ENCODE measurements around the gene COQ7.

Gene COQ7

DNA sequence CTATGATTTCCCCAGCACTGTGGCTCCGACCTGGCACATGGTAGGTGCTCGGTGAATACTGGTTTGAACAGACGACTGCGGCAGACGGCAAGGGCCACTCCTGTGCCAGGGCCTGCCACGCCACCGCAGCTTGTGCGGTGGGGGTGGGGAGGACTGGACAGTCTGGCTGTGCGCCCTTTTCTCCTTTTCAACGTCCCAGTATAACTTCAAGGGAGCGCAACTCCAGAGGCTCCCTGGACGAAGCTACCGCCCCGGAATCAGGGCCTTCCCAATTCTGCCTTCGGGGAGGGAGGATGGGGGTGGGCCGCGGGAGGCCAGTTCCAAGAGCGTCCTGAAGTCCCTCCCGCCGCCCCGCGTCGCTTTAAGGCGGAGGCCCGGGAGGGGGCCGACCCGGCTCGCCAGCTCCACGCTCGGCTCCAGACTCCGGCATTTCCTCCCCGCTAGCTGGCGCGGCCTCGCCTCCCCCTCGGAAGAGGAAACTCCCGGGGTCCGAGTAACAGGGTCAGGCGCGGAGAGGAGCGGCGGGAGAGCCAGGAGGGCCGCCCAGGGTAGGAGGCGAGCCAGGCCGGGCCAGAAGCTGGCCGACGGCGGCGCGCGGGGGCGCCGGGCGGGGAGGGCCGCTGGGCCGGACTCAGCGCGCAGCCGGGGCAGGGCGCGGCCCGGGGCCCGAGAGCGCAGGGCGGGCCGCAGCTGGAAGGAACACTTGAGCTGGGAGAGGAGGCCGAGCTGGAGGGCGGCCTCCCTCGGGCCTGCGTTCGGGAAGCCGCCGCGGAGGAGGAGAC, 46.4 kb downstream of the COQ7 start, which contains the start of gene ITPRIPL2:
ITPRIPL2 (plus strand) TSS at position 388 of the 782 bp plus-strand sequence. CDS start 498 bp downstream, outside the sequence.
- DNase-seq = peak; percentile 15

DNA sequence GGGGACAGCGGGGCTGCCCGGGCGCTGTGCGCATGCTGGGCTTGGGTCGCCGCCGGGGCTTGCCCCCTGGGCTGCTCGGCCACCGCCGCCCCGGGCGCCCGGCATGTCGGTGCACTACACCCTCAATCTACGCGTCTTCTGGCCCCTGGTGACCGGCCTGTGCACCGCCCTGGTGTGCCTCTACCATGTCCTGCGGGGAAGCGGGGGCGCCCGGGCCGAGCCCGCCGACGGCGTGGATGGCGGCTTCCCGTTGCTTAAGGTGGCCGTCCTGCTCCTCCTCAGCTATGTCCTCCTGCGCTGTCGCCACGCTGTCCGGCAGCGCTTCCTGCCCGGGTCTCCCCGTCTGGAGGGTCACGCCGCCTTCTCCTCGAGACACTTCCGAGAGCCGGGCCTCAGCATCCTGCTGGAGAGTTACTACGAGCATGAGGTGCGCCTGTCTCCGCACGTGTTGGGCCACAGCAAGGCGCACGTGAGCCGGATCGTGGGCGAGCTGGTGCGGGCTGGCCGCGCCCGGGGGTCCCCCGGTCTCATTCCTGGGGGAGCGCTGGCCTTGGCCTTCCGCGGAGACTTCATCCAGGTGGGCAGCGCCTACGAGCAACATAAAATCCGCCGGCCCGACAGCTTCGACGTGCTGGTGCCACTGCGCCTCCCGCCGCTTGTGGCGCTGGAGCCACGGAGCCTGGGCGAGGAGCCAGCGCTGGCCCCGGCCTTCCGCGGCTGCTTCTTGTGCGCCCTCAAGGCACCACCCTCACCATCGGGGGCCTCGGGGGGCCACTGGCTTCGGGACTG, 47.1 kb downstream of the COQ7 start:
- DNase-seq = no peak

DNA sequence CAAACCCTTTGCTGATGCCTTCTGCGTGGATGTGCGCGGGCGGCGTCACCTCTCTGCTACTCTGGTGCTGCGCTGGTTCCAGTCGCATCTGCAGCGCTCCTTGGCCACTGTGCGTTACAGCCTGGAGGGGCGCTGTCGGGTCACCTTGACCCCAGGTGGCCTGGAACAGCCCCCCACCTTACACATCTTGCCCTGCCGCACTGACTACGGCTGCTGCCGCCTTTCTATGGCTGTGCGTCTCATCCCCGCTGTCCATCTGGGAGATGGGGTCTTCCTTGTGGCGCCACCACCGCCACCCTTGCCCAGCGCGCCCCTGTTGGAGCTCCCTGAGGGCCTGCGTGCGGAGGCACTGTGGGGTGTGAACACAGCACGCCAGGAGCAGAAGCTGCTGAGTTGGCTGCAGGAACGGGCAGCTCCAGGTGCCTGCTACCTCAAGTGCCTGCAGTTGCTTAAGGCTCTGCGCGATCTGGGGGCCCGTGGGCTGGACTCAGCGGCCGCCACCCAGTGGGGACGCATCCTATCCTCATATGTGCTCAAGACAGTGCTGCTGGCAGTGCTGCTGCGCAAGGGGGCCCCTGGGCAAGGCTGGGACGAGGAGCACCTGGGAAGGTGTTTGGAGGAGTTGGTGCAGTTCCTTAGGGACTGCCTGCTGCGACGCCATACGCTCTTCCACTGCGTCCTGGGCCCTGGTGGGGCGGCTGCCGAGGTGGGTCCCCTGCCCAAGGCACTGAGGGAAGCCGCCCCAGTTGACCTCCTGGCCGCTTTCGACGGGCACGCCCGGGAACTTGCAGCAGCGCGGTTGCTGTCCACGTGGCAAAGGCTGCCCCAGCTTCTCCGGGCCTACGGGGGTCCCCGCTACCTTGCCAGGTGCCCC, 48.0 kb downstream of the COQ7 start:
- DNase-seq = no peak

DNA sequence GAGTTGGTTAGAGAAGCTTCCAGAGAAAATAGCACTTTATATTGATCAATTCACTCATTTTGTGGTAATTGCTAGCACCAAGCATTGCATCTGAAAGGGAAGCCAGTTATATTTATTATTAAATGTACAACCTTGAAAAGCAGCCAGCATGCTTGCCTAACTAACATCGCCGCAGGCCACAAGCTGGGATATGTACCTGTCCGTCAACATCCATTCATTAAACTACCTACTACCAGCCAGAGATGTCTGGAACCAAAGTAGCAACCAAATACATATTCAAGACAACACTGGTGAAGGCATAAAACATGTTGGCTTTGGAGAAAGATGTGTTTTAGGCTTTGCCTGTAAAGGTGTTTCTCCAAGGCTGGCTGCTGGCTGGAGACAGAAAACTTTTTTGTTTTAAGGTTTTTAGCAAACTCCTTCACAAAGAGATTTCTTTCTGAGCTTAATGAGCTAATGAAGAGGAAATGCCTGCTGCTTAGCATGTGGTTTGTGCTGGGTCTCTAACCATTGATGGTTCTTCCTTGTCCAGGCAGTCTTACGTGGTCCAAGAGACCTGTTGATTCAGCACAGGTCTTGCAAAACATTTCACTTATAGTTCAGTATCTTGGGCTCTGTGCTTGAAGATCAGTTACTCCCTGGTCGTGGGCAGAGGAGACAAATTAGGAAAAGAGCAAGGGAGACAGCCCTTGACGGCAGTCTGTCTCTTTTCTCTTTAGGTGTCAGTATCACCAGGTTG, 49.5 kb downstream of the COQ7 start:
- no peak for DNase-seq

DNA sequence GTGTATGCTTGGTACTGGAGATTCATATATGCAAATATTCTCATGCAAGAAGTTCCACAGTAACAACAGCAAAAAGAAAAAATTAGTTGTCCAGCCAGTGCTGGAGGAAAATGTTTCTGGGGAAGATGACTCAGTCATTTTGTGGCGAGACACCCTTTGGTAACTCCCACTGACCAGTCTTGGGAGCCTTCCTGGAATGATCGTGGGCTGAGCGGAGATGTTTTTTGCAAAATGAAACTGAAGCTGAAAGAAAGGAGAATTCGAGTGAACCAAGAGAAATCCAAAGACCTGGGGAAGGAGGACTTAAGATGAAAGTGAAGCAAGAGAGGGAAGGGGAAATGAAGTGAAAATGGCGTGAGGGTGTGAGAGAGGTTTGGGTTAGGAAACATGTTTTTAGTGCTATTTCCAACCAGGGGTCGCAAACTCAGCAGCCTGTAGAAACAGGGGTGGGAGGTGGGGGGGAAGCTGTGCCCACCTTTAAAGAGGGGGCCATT, 51.6 kb downstream of the COQ7 start:
- DNase-seq = no peak

DNA sequence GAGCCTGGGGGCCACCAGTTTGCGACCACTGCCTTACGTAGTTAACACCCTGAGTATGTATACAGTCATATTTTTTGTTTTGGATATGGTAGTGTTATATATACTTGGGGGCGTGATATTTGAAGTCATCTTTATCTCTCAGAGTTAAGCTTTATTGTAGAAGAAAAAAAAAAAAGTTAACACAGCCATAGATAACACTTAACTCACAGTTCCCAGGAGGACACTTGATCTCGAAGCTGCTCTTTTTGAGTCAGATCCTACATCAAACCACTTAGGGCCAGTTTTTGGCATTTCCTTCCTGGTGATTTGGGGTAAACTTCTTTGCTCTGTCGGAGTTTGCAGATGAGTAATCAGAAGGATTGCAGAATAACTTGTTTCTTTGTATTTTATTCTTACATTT, 52.1 kb downstream of the COQ7 start:
- DNase-seq = no peak

DNA sequence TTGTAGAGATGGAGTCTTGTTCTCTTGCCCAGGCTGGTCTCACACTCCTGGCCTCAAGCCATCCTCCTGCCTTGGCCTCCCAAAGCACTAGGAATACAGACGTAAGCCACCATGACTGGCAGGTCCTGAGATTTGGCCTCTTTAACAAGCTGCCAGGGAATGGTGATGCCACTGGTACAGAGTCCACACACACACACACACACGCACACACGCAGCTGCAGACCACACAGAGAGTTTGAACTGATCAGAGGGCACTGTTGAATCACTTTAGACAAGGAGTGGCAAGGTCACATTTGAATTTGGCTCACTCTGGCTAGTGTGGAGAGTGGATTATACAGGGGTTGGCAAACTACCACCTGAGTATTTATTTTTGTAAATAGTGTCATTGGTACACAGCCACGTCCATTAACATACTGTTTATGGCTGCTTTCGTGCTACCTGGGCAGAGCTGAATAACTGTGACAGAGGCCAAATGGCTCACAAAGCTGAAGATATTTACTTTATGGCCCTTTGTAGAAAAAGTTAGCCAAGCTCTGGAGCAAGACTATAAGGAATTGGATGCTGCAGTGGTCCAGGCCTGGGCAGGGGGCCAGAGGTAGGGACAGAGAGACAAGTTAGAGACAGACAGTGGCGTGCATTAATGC, 56.2 kb downstream of the COQ7 start:
- DNase-seq = no peak

DNA sequence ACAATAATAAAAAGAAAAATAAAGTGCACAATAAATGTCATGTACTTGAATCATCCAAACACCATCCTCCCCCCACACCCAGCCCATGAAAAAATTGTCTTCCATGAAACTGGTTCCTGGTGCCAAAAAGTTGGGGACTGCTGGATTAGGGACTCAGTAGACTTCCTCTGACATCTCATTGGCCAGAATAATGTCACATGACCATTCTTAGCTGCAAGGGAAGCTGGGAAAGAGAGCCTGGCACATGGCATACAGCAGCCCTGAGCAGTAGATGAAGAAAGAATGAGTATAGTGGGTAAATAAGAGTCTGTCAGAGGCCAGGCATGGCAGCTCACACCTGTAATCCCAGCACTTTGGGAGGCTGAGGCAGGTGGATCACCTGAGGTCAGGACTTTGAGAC, 58.9 kb downstream of the COQ7 start:
- DNase-seq = no peak

DNA sequence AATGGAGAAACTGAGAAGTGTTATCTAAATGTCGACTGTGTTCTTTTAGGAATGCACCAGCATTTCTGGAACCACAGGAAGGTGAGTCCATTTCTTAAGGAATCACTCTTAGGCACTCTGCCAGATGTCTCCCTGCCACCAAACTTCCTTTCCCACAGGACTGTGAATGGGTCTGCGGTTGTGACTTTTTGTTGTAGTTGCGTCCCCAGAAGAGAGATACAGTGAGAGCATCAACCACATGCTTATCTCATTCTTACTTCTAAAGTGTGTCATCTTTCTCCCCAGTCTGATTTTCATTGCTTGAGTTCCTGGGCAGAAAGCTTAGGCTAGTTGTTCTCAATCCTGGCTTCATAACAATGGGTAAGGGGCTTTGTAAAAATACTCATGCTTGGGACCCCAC, 59.8 kb downstream of the COQ7 start:
- no peak for DNase-seq

DNA sequence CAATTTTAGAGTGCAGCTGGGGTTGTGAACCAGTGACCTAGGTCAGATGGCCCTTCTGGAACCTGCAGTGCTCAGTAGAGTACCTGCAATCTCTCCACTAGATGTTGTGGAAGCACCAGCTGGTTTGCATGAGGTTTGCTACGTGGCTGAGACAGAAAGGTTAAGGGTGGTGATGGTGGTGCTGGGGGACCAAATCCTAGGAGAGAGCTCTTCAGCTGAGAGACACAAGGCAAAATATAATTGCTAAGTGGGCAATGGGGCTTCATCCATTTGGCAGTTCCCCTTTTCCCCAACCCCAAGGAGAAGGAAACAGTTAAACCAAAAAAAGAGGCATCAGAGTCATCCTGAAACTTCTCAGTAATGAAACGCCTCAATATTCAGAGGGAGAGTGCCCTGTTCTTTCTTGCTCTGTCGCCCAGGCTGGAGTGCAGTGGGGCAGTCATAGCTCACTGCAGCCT, 60.3 kb downstream of the COQ7 start:
- no peak for DNase-seq

DNA sequence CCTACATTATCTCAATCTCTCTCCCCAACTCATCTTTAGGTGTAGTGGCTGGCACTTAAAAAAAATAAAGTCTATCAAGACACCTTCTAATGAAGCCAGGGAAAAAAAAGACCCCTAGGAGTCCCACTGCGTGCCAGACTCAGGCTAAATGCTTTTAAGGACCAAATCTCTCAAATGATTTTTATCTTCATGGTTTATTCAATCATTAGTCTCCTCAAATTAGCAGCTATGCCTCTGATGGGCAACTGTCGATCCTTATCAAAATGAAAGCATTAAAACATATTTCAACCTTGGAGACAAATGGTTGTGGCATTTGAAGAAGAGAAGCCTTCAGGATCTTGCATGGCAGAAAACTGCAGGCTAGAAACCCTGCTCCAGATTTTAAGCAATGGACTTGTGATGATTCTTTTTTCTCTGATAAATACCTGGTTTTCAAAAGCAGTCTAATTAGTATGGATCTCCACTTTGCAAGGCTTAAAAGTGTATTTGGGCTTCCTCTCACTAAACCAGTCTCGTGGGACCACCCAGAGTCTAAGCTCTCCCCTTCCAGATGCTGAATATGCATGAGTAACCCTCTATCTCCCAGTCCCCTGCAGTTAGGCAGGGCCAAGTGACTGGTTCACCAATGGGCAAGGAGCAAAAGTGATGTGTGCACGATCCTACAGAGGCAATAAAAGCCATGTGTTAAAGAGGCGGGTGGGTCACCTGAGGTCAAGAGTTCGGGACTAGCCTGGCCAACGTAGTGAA, 61.2 kb downstream of the COQ7 start:
- DNase-seq = no peak

All from NCI-H2171 (cell line).